Measurements from ENCODE around the gene CASK. TPM values are rescaled to one million over a fixed set of nuclear protein-coding genes. Genes with fewer than 3 reads are reported as not detected.

The CASK gene
- total RNA-seq, 1 experiment from 2014 or later = 10.9 TPM

DNA sequence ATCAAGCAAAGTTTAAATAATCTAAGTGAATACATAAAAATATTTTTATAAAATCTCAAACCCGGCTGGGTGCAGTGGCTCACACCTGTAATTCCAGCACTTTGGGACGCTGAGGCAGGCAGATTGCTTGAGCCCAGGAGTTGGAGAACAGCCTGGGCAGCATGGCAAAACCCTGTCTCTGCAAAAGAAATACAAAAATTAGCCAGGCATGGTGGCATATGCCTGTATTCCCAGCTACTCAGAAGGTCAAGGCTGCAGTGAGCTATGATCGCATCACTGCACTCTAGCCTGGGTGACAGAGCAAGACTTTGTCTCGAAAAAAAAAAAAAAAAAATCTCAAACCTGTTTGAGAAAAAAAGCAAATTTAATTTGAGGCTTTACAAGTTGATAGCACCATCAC lies 331.4 kb downstream of the CASK start:
- no peak for DNase-seq (ENCODE audit: low read depth, low spot score)
- in situ Hi-C loops (cut with HindIII; ENCODE audit: low pct_unique_long_range_greater_than_20kb, low sequenced_read_pairs) = no loop called here

DNA sequence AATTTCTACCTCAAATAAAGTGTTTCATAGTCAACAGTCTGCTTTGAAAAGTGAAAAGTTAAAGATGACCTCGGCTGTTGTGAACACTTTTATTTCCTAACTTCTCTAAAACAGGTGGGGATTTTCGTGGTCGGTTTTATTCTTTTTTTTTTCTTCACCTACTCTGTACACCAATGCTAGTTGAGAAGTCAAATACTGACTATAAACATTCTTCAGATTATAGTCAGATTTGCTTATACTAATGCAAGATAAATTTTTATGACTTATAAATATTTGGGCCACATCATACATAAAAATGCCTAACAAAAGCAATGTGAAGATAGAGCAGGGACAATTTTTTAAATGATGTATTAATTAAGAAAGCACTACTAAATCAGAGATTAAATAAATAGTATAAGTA lies 332.7 kb downstream of the CASK start:
- in situ Hi-C loops (cut with HindIII; ENCODE audit: low pct_unique_long_range_greater_than_20kb, low sequenced_read_pairs) = no loop called here
- no peak for DNase-seq (ENCODE audit: low read depth, low spot score)

DNA sequence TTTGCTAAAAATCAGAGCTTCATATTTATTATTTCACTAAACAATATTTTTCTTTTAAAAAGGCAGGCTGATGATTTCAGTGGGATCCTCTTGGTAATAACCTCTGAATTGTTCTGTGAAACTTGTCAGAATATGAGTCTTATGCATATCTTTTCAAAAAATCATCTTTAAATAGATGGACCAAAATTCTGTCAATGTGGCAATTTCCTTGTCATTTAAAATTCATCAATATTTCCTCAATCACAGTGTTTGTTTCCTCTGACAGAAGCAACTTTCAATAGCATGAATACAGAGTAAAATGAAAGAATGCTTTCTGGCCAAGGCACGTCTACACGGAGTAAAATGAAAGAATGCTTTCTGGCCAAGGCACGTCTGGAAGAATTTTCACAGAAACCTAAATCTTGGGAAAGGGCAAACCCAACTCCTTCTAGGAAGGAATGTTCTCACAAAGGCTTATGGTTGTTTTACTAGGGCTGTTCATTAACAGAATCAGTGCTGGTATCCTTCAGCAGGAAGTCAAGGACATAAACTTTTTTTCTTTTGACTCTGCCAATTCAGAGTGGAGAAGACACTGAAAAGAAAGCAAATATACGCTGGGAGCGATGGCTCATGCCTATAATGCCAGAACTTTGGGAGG lies 333.6 kb downstream of the CASK start:
- in situ Hi-C loops (cut with HindIII; ENCODE audit: low pct_unique_long_range_greater_than_20kb, low sequenced_read_pairs) = no loop called here
- DNase-seq (ENCODE audit: low read depth, low spot score) = peak; percentile 22

DNA sequence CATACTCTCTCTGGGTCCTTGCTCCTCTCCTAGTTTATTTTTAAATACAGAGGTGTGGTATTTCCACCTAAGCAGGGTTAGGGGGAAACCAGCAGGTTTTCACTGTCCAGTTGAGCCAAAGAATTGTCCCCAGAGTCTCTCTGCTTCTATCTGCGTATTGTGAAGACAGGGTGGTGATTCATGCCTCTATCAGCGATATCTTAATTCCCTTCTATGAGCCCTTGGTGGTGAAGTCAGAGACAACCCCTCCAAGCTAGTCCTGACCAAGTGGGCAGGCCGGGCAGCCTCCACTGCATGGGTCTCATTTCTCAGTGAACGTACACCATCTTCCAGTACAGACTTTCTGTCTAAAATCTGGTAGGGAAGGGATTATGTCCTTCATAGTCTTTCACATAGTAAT lies 335.1 kb downstream of the CASK start:
- in situ Hi-C loops (cut with HindIII; ENCODE audit: low pct_unique_long_range_greater_than_20kb, low sequenced_read_pairs) = no loop called here
- DNase-seq (ENCODE audit: low read depth, low spot score) = no peak

DNA sequence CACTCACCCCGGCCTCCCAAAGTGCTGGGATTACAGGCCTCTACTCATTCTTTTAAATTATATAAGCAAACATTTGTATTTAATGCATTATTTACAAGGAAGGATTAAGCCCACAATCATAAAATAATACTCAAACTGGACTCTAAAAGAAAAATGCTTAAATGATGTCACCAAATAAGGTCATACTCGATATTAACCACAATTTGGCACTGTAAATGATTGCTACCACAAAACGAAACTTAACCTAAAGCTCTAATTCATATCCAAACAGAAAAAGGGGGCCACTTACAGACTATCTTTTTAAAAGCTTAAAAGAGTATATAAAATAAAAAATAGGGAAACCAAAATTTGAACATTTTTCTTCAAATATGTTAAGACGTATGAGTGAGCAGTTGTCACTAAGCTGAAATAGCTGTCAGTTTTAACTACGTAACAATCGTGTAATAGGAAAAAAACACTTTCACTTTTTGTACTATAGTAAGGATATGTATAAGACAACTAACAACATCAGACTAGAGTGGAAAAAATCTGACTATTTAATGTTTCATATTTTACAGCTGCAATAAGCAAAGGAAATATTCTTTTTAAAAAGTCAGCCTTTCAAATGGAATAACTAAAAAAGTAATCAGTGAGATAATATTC lies 342.8 kb downstream of the CASK start:
- no peak for DNase-seq (ENCODE audit: low read depth, low spot score)
- in situ Hi-C loops (cut with HindIII; ENCODE audit: low pct_unique_long_range_greater_than_20kb, low sequenced_read_pairs) = no loop called here

DNA sequence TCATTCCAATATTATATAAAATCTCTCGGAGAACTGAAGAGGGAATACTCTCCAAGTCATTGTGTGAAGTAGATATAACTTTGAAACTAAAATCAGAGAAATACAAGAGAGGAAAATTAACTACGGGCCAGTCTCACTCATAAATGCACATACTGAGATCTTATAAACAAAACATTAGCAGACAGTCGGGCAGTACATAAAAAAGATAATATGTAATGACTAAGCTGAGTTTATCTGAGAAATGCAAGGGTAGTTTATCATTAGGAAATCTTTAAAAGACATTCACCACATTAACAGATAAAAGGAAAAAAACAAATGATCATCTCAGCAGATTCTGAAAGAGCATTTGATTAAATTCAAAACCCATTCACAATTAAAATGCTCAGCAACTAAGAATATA lies 359.5 kb downstream of the CASK start:
- DNase-seq (ENCODE audit: low read depth, low spot score) = no peak
- in situ Hi-C loops (cut with HindIII; ENCODE audit: low pct_unique_long_range_greater_than_20kb, low sequenced_read_pairs) = no loop called here

DNA sequence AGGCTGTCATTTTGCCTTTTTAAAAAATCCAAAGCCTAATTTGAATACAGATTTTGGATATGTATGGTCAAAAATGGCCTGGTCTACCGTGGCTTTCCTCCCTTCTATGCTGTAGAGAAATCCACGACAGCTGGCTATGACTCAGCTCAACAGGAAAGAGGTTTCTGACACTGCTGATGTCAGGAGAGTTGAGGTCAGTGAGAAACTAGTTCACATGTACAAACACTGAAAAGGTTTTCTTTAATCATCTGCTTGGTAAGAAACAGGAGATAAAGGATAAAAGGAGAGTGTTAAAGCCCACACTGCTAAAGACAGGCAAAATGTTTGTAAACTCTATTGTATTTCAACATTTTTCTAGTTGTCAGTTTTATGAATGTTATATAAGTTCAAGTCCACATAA lies 362.3 kb downstream of the CASK start:
- DNase-seq (ENCODE audit: low read depth, low spot score) = peak; percentile 63
- in situ Hi-C loops (cut with HindIII; ENCODE audit: low pct_unique_long_range_greater_than_20kb, low sequenced_read_pairs) = no loop called here

DNA sequence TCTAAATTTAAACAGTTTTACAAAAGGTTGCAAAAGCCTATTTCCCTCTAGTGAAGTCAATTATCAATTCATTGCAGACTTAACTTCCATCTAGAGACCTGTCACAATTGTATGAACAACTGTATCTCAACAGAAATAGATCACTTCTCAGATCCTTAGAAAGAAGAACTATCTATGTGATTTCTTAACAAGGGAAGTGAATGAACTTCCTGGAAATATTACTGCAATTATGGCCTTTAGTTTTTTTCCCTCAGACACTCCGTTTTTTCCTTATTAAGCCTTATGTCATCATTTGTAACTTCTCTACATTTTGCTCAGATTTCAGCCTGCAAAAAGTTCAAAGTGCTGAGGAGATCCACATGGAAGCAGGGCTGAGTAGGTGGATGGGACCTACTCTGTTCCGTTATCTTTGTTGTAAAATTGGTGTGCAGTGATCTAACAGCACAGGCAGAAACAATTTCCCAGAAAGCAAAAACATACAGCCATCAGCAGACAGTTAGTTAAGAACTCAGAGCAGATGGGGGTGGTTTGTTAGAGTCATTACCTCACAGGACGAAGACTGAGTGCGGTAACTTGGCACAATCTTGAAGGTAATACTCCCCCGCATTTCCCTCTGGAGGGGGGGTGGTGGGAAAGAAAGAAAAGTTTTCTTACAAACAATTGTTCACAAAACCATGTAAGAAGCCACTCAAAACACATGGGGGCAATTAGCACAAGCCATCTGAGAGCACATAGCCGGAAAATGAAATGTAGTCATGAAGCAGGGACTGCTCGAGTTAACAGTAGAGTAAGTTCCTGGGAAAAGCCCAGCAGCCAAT lies 363.9 kb downstream of the CASK start:
- in situ Hi-C loops (cut with HindIII; ENCODE audit: low pct_unique_long_range_greater_than_20kb, low sequenced_read_pairs) = no loop called here
- DNase-seq (ENCODE audit: low read depth, low spot score) = no peak

DNA sequence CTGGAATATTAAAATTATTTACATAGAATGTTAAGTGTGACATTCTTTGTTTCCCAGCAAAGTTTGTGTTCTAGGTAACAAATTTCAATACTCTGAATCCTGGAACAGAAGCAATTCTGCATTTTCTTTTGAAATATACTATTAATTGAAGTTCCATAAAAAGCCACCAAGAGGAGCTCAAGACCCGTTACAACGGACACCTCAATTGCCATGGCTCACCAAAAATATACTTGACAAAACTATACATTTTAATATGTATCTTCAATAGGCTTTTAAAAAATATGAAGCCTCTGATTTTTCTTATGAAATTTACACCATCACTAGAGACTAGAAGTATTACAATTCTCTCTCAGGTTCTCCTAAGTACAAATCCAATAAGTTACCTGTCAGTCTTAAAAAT lies 364.8 kb downstream of the CASK start:
- peak; percentile 39 for DNase-seq (ENCODE audit: low read depth, low spot score)
- in situ Hi-C loops (cut with HindIII; ENCODE audit: low pct_unique_long_range_greater_than_20kb, low sequenced_read_pairs) = no loop called here

DNA sequence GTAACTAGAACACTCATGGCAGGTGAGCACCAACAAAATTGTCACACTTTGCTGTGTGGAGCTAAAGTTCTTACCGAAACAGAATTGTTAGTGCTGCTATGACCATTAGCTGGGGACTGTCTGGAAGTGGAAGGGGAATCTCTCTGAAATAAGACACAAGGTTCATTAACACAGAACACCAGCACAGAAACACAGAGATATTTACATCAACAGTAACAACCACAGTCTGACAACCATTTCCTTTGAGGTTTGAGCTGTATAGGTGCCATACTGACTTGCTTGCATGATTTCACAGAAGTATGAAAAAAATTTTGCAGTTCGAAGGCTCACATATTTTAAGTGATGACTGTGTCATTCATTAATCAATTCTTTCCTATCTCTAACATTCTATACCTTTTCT lies 366.4 kb downstream of the CASK start:
- no peak for DNase-seq (ENCODE audit: low read depth, low spot score)
- in situ Hi-C loops (cut with HindIII; ENCODE audit: low pct_unique_long_range_greater_than_20kb, low sequenced_read_pairs) = no loop called here

DNA sequence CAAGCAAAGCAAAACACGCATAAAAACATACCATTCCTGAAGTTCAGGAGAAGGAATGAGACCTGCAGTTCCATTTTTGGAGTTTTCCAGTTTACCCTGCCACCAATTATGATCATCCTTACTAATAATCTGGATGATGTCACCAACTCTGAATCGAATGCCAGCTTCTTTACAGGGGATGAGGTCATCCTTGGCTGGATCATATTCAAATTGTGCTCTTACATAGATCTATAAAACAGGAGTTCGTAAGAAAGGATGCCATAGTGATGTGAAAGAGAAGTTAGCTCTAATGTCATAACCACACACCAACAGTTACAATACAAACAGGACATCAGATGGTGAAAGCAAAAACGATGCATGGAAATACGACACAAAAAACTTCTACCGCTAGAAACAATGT lies 369.7 kb downstream of the CASK start:
- no peak for DNase-seq (ENCODE audit: low read depth, low spot score)
- in situ Hi-C loops (cut with HindIII; ENCODE audit: low pct_unique_long_range_greater_than_20kb, low sequenced_read_pairs) = no loop called here

DNA sequence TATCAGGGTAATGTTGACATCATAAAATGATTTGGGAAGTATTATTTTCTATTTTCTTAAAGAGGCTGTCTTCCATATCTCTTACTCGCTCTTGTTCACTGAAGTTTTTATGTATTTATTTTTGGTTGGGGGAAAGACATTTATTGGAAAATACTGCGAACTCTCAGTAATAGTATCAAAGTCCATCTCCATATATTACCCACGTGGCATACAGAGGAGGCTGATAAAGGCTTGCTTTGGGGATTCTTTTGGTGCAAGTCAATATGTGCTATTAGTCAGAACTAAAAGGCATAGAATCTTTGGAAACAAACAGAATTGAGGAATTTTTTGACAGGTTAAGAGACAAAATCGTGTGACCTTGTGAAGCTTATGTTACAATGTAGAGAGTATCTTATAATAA lies 374.9 kb downstream of the CASK start:
- in situ Hi-C loops (cut with HindIII; ENCODE audit: low pct_unique_long_range_greater_than_20kb, low sequenced_read_pairs) = no loop called here
- DNase-seq (ENCODE audit: low read depth, low spot score) = no peak

DNA sequence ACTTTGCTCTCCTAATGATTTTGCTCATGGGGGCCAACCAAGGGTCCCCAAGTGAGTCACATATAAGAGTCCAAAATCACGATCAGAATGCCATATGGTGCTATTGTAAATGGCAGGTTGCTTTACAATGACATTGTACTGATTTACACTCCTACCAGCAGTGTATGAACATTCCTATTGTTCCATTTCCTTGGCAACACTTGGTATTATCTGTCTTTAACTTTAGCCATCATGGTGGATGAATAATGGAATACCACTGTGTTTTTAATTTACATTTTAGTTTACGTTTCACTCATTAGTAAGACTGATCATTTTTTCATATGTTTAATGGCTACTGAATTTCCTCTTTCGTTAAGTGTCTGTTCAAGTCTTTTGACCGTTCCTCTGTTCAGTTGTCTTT lies 379.7 kb downstream of the CASK start:
- in situ Hi-C loops (cut with HindIII; ENCODE audit: low pct_unique_long_range_greater_than_20kb, low sequenced_read_pairs) = no loop called here
- no peak for DNase-seq (ENCODE audit: low read depth, low spot score)

DNA sequence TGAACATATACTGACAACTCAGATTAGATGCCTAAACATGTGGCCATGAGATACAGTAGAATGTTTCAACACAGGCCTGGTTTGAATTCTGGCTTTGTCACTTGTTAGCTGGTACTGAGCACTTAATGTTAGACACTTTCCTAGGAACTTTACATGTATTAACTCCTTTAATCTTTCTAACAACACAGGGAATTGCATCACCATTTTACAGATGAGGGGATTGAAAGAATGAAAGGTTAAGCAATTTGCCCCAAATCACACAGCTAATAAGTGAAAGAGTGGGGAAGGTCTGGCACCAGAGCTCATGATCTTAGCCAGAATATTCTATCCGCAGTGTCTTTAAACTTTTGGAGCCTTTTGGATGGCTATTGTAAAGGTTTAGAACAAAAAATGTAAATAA lies 380.3 kb downstream of the CASK start:
- in situ Hi-C loops (cut with HindIII; ENCODE audit: low pct_unique_long_range_greater_than_20kb, low sequenced_read_pairs) = no loop called here
- no peak for DNase-seq (ENCODE audit: low read depth, low spot score)

DNA sequence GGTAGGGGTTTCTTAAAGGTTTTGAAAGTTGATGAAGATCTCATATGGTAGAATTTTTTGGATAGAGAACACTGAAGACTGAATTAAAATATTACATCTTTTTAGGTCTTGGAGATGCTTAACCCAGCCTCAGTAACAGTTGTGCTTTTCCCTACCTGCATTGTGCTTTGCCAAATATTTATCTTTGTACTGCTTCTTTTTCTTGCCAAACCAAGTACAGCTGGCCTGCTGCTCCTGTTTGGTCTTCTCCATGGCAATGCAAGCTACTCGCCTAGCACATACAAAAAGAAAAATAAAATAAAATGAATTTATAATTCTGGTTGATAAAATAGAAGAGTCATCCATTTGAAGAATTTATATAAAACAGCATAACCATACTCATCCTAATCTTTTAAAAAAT lies 380.8 kb downstream of the CASK start:
- DNase-seq (ENCODE audit: low read depth, low spot score) = no peak
- in situ Hi-C loops (cut with HindIII; ENCODE audit: low pct_unique_long_range_greater_than_20kb, low sequenced_read_pairs) = no loop called here

DNA sequence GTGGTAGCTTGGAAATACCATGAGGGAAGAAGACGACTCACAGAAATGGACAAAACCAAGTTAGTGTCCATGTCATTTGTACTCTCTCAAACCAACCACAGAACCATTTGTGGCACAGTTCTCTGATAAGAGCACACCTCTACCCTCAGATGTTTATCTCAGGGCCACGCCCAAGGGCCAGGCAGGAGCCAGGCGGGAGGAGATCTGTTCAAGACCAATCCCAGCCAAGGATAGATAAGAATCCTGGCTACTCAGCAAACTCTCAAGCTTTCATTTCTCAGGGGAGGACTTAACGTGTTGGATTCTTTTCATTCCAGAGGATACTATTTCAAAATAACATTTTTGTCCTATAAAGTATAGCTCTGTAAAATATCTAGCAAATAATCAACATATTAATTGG lies 381.2 kb downstream of the CASK start:
- in situ Hi-C loops (cut with HindIII; ENCODE audit: low pct_unique_long_range_greater_than_20kb, low sequenced_read_pairs) = no loop called here
- DNase-seq (ENCODE audit: low read depth, low spot score) = no peak

DNA sequence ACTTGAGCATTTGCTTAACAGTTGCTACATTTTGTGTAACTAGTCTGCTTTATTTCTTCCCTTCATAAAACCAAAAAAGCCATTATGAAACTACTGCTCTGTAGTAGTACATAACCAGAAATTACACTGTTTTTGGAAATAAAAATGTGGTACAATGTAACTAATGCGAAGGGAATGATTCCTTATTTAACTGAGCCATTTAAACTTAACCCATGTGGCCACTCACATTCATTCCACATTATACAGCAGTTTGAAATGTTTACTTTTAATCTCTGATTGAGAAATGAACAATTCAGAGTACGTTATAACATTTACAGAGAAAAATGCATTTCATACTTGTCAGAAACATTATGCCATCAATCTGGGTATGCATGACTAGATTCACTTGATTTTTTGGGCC lies 382.0 kb downstream of the CASK start:
- no peak for DNase-seq (ENCODE audit: low read depth, low spot score)
- in situ Hi-C loops (cut with HindIII; ENCODE audit: low pct_unique_long_range_greater_than_20kb, low sequenced_read_pairs) = no loop called here

DNA sequence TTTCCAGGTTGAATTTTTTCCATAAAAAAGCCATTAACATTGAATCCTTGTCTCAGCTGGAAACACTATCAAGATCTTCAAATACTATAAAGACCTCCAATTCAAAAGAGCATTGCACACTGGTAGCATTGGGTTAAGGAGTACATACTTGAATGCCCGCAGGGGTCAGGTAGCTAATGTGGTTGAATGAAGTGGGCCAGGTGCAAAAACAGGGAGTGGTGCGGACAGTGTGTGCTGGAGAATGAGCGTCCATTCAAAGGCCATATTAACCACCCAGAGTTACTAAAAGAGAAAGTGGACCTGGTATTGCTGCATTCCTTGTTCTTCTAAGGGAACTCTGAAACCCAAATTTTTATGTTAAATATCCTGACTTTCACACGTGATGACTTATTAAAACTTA lies 384.6 kb downstream of the CASK start:
- DNase-seq (ENCODE audit: low read depth, low spot score) = no peak
- in situ Hi-C loops (cut with HindIII; ENCODE audit: low pct_unique_long_range_greater_than_20kb, low sequenced_read_pairs) = no loop called here

DNA sequence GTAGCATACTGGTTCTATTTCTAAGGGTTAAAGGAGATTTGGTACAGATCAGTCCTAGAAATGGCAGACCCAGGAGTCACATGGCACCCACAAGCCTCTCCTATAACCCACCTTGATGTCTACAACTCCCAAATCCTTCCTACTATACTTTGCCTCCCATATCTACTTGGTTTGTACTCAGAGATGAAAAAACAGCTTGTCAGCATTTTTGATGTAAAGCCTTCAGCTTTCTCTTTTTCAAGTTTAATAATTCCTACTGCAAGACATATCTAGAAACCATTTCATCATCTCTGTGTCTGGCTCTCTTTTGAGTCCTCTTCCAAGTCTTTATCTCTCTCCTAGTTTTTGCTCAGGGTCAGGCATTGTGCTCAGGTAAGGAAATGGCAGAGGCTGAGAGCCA lies 393.3 kb downstream of the CASK start:
- no peak for DNase-seq (ENCODE audit: low read depth, low spot score)
- in situ Hi-C loops (cut with HindIII; ENCODE audit: low pct_unique_long_range_greater_than_20kb, low sequenced_read_pairs) = no loop called here

Measured in SK-MEL-5 (cell line).